Measurements from ENCODE around the gene ATXN1.

DNA sequence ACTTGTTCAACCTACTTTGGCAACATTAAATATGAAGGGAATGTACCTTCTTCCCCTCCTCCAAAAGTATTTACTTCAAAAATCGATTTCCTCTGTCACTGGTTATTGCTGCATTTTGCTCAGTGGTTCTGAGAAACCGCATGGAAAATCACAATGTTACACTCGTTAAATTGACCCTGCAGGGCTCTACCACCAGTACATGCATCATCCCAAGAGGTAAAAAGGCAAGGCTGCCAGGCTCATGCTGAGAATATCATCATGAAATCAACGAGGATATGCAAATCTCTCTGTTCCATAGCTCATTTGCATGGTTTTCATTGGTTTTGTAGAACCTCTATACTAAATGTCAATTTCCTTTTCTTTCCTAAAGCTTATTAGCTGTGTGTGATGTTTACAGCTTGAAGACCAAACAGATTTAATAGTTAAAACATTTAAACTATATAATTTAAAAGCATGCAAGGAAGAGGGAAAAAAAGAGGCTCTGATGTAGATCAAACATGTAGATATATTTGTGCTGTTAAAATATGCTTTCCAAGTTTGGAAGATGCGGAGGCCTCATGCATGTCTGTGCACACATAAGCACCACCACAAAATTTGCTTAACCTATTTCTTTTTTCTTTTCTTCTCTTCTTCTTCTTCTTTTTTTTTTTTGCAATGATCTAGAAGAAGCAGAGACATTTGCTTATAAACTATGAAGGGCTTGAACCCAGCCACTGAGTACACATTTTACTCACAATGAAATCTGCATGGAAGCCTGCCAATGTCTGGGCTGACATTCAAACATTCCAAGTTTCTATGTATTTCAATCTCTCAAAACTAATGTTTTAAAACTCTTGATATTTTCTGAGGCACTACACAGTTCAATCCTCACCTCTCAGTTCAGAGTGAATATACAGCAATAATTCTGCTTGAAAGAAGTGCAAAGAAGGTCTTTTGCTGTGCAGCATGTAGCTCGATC lies 328.9 kb downstream of the ATXN1 start:
- TF ChIP-seq, protein P1, sequence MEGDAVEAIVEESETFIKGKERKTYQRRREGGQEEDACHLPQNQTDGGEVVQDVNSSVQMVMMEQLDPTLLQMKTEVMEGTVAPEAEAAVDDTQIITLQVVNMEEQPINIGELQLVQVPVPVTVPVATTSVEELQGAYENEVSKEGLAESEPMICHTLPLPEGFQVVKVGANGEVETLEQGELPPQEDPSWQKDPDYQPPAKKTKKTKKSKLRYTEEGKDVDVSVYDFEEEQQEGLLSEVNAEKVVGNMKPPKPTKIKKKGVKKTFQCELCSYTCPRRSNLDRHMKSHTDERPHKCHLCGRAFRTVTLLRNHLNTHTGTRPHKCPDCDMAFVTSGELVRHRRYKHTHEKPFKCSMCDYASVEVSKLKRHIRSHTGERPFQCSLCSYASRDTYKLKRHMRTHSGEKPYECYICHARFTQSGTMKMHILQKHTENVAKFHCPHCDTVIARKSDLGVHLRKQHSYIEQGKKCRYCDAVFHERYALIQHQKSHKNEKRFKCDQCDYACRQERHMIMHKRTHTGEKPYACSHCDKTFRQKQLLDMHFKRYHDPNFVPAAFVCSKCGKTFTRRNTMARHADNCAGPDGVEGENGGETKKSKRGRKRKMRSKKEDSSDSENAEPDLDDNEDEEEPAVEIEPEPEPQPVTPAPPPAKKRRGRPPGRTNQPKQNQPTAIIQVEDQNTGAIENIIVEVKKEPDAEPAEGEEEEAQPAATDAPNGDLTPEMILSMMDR (optimal IDR thresholded peaks at IDR 0.05 in 1 of 3, IDR thresholded peaks at IDR 0.05 in 1 of 3, conservative IDR thresholded peaks at IDR 0.05 in 1 of 3; ENCODE audit: extremely low read depth in 1 of 3, insufficient read depth in 2 of 3, low read length in 3 of 3) = no peak
- TF ChIP-seq EZH2 (IDR thresholded peaks at IDR 0.05; ENCODE audit: low read length) = no peak

Measured in keratinocyte (primary cell).